Measurements from ENCODE around the gene PLA2G2C.

- TF ChIP-seq EZH2 (IDR thresholded peaks at IDR 0.05; ENCODE audit: borderline replicate concordance, low read length) (no peak), CTCF (IDR thresholded peaks at IDR 0.05; ENCODE audit: low read length) (no peak)
Measured at GRCh38 chr1:20215716-20216115, 29.4 kb upstream of the PLA2G2C start.
